Measurements from ENCODE around the gene THSD4. TPM values are rescaled to one million over a fixed set of nuclear protein-coding genes. Genes with fewer than 3 reads are reported as not detected.

THSD4 gene
- polyA plus RNA-seq, 1 donor from 2014 or later, result 0.46 TPM

DNA sequence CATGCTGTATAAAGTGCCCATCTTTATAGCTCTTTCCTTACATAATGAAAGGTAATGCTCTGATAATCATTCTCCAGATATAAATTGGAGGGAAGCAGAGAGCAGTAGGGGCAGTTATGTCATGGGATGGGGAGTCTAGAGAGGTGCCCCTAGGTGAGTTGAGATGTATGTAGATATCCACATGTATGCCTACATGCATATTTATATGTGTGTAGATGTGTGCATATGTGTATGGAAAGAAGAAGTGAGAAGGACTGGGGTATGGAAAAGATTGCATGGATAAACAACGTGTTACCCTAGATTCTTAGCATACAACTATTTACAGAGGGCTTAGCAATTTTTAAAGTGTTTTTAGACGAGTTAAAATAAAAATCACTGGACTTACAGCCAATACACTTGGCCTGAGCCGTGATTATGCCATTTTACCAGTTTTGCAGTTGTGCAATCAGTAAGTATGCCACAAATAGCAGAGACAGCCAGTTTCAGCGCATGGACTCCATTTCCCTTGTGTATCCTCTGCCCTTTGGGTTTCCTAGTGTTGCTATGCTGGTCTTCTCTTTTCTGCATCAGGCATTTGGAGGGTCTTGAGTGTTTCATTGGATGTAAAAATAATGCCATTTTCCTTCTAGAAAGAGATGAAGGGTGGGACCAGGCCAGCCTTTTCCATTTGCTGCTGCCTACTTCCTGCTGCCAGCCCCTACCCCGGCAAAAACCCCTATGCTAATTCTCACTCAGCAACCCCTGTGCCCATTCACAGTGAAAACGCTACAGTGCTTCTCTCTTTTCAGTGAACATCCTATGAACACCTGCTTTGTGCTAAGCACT lies 495.7 kb downstream of the THSD4 start:
- Histone ChIP-seq H4K20me1 (ENCODE audit: insufficient read depth) (no peaks in the 10 kb centered on the region), H3K9me2 (ENCODE audit: insufficient read depth, low read length) (no peaks in the 10 kb centered on the region), H3K79me2 (replicated peaks; ENCODE audit: insufficient read depth, low read length) (no peaks in the 10 kb centered on the region), H2AFZ (ENCODE audit: low read depth, low read length) (no peak overlapping the region), H3K27me3 (ENCODE audit: insufficient read depth, low read depth, low read length) (no peaks in the 10 kb centered on the region), H3K36me3 (ENCODE audit: insufficient read depth, low read length) (no peaks in the 10 kb centered on the region), H3K4me3 (ENCODE audit: low read length) (no peak overlapping the region), H3K9ac (ENCODE audit: low read length) (no peak overlapping the region), H3F3A (ENCODE audit: insufficient read depth, low read length, poor library complexity, severe bottlenecking) (no peaks in the 10 kb centered on the region), H3K27ac (ENCODE audit: low read length) (no peak overlapping the region), H3K9me3 (ENCODE audit: low read length) (no peaks in the 10 kb centered on the region), H3K4me2 (ENCODE audit: low read length) (no peak overlapping the region)
- TF ChIP-seq EZH2 (IDR thresholded peaks at IDR 0.05; ENCODE audit: borderline replicate concordance, insufficient read depth, low read length, poor library complexity, severe bottlenecking), result no peak

GRCh38 chr15:71611553-71612396 lies 496.5 kb downstream of the THSD4 start:
- Histone ChIP-seq H3K9me2 (ENCODE audit: insufficient read depth, low read length) (no peaks in the 10 kb centered on the region), H3K9me3 (ENCODE audit: low read length) (no peaks in the 10 kb centered on the region), H3K27ac (ENCODE audit: low read length) (no peak overlapping the region), H3K79me2 (replicated peaks; ENCODE audit: insufficient read depth, low read length) (no peaks in the 10 kb centered on the region), H3K9ac (ENCODE audit: low read length) (no peak overlapping the region), H3K4me2 (ENCODE audit: low read length) (no peak overlapping the region), H3F3A (ENCODE audit: insufficient read depth, low read length, poor library complexity, severe bottlenecking) (no peaks in the 10 kb centered on the region), H2AFZ (ENCODE audit: low read depth, low read length) (no peak overlapping the region), H4K20me1 (ENCODE audit: insufficient read depth) (no peaks in the 10 kb centered on the region), H3K27me3 (ENCODE audit: insufficient read depth, low read depth, low read length) (no peaks in the 10 kb centered on the region), H3K4me3 (ENCODE audit: low read length) (no peak overlapping the region), H3K36me3 (ENCODE audit: insufficient read depth, low read length) (no peaks in the 10 kb centered on the region)
- TF ChIP-seq RAD21 (conservative IDR thresholded peaks at IDR 0.05), result no peak
- TF ChIP-seq, protein P1, sequence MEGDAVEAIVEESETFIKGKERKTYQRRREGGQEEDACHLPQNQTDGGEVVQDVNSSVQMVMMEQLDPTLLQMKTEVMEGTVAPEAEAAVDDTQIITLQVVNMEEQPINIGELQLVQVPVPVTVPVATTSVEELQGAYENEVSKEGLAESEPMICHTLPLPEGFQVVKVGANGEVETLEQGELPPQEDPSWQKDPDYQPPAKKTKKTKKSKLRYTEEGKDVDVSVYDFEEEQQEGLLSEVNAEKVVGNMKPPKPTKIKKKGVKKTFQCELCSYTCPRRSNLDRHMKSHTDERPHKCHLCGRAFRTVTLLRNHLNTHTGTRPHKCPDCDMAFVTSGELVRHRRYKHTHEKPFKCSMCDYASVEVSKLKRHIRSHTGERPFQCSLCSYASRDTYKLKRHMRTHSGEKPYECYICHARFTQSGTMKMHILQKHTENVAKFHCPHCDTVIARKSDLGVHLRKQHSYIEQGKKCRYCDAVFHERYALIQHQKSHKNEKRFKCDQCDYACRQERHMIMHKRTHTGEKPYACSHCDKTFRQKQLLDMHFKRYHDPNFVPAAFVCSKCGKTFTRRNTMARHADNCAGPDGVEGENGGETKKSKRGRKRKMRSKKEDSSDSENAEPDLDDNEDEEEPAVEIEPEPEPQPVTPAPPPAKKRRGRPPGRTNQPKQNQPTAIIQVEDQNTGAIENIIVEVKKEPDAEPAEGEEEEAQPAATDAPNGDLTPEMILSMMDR (IDR thresholded peaks at IDR 0.05; ENCODE audit: poor library complexity, severe bottlenecking), result no peak
- TF ChIP-seq, protein P2, sequence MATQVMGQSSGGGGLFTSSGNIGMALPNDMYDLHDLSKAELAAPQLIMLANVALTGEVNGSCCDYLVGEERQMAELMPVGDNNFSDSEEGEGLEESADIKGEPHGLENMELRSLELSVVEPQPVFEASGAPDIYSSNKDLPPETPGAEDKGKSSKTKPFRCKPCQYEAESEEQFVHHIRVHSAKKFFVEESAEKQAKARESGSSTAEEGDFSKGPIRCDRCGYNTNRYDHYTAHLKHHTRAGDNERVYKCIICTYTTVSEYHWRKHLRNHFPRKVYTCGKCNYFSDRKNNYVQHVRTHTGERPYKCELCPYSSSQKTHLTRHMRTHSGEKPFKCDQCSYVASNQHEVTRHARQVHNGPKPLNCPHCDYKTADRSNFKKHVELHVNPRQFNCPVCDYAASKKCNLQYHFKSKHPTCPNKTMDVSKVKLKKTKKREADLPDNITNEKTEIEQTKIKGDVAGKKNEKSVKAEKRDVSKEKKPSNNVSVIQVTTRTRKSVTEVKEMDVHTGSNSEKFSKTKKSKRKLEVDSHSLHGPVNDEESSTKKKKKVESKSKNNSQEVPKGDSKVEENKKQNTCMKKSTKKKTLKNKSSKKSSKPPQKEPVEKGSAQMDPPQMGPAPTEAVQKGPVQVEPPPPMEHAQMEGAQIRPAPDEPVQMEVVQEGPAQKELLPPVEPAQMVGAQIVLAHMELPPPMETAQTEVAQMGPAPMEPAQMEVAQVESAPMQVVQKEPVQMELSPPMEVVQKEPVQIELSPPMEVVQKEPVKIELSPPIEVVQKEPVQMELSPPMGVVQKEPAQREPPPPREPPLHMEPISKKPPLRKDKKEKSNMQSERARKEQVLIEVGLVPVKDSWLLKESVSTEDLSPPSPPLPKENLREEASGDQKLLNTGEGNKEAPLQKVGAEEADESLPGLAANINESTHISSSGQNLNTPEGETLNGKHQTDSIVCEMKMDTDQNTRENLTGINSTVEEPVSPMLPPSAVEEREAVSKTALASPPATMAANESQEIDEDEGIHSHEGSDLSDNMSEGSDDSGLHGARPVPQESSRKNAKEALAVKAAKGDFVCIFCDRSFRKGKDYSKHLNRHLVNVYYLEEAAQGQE (IDR thresholded peaks at IDR 0.05; ENCODE audit: borderline replicate concordance), result no peak
- TF ChIP-seq TAF1 (IDR thresholded peaks at IDR 0.05; ENCODE audit: low read depth), result no peak
- TF ChIP-seq EZH2 (IDR thresholded peaks at IDR 0.05; ENCODE audit: borderline replicate concordance, insufficient read depth, low read length, poor library complexity, severe bottlenecking), result no peak
- no peak for TF ChIP-seq SMC3 (conservative IDR thresholded peaks at IDR 0.05; ENCODE audit: poor library complexity)
- no peak for TF ChIP-seq EP300 (conservative IDR thresholded peaks at IDR 0.05; ENCODE audit: poor library complexity, severe bottlenecking)
- TF ChIP-seq MXI1 (conservative IDR thresholded peaks at IDR 0.05; ENCODE audit: poor library complexity, severe bottlenecking), result no peak

Measured in neural cell (in vitro differentiated cells).